Liver (tissue), 2 donors: Measurements from ENCODE around the gene UBE2L5.

Source experiments
- CTCF ChIP-seq: fragments of 150-350 bp; IDR thresholded peaks from 2 replicates; pipeline ENCODE4 v1.5.1; 2017; ENCODE audit warnings: improper control_type of control experiment, low read depth, low read length; ENCODE audit not compliant: missing input control
- FOXA1 ChIP-seq: IDR thresholded peaks from 2 replicates; pipeline ENCODE4 v1.6.1; 2016; ENCODE audit warnings: antibody characterized with exemption
- MAX ChIP-seq: IDR thresholded peaks from 2 replicates; pipeline ENCODE4 v1.6.1; 2016; ENCODE audit warnings: antibody characterized with exemption
- REST ChIP-seq: IDR thresholded peaks from 2 replicates; pipeline ENCODE4 v1.6.1; 2016; ENCODE audit warnings: antibody characterized with exemption, mild to moderate bottlenecking
- YY1 ChIP-seq: IDR thresholded peaks from 2 replicates; pipeline ENCODE4 v1.6.1; 2016; ENCODE audit warnings: antibody characterized with exemption, mild to moderate bottlenecking
- donor health status: healthy.

GRCh38 chr13:30375265-30375835 lies 46.9 kb upstream of the UBE2L5 start:
- TF ChIP-seq MAX (no peak), CTCF (no peak), FOXA1 (no peak), REST (no peak), YY1 (no peak)
